Liver (tissue), 9 donors: ENCODE results near the gene SCRN1. TPM values are rescaled to one million over a fixed set of nuclear protein-coding genes. Genes with fewer than 3 reads are reported as not detected.

ENCODE experiments used
- DNase-seq: peaks from one replicate; pipeline ENCODE4 v3.0.0-alpha.2; 2017; ENCODE audit warnings: low spot score
- H3K27ac ChIP-seq, 2 donors: one replicate each; pipeline ENCODE4 v1.7.0; 2013; ENCODE audit warnings: inconsistent platforms in 2 of 2, low read length in 2 of 2, control low read depth in 1 of 2, low read depth in 1 of 2, mild to moderate bottlenecking in 1 of 2
- H3K27me3 ChIP-seq, 4 donors: one replicate each; pipeline versions ENCODE4 v1.6.1 to v1.7.0; 2013; ENCODE audit warnings: low read length in 3 of 4, inconsistent platforms in 1 of 4, mild to moderate bottlenecking in 1 of 4, moderate library complexity in 1 of 4; ENCODE audit not compliant: control insufficient read depth in 4 of 4, insufficient read depth in 4 of 4
- H3K36me3 ChIP-seq, 4 donors: one replicate each; pipeline versions ENCODE4 v1.6.1 to v1.7.0; 2013; ENCODE audit warnings: low read length in 3 of 4, mild to moderate bottlenecking in 3 of 4, low read depth in 1 of 4, moderate library complexity in 1 of 4; ENCODE audit not compliant: control insufficient read depth in 4 of 4, insufficient read depth in 3 of 4
- H3K4me1 ChIP-seq, 4 donors: one replicate each; pipeline versions ENCODE4 v1.6.1 to v1.7.0; 2013; ENCODE audit warnings: low read length in 3 of 4, mild to moderate bottlenecking in 3 of 4, moderate library complexity in 1 of 4; ENCODE audit not compliant: control insufficient read depth in 4 of 4, insufficient read depth in 4 of 4
- H3K4me3 ChIP-seq, 3 donors: one replicate each; pipeline versions ENCODE4 v1.6.1 to v1.7.0; 2013; ENCODE audit warnings: low read length in 3 of 3, control low read depth in 1 of 3, low read depth in 1 of 3, mild to moderate bottlenecking in 1 of 3
- H3K9ac ChIP-seq, 2 donors: one replicate each; pipeline ENCODE4 v1.7.0; 2013; ENCODE audit warnings: low read length in 2 of 2, mild to moderate bottlenecking in 2 of 2, moderate library complexity in 2 of 2, control low read depth in 1 of 2, low read depth in 1 of 2
- H3K9me3 ChIP-seq, 4 donors: one replicate each; pipeline versions ENCODE4 v1.6.1 to v1.7.0; 2013; ENCODE audit warnings: low read length in 3 of 4; ENCODE audit not compliant: control insufficient read depth in 4 of 4
- EGR1 ChIP-seq, 2 donors: IDR thresholded peaks; 2 replicates each; pipeline ENCODE4 v1.6.1; 2016 to 2018; ENCODE audit warnings: antibody characterized with exemption in 2 of 2, low read depth in 2 of 2
- FOXA1 ChIP-seq: IDR thresholded peaks from 2 replicates; pipeline ENCODE4 v1.6.1; 2016; ENCODE audit warnings: antibody characterized with exemption
- FOXA2 ChIP-seq: IDR thresholded peaks from 2 replicates; pipeline ENCODE4 v1.6.1; 2016; ENCODE audit warnings: antibody characterized with exemption
- GABPA ChIP-seq, 2 donors: IDR thresholded peaks in 1 of 2; conservative IDR thresholded peaks in 1 of 2; 2 replicates each; pipeline ENCODE4 v1.6.1; 2016; ENCODE audit warnings: antibody characterized with exemption in 2 of 2, mild to moderate bottlenecking in 1 of 2, moderate library complexity in 1 of 2
- HNF4A ChIP-seq, 2 donors: conservative IDR thresholded peaks; 2 replicates each; pipeline ENCODE4 v1.6.1; 2016; ENCODE audit warnings: antibody characterized with exemption in 2 of 2, mild to moderate bottlenecking in 2 of 2
- HNF4G ChIP-seq: IDR thresholded peaks from 2 replicates; pipeline ENCODE4 v1.6.1; 2016; ENCODE audit warnings: antibody characterized with exemption
- JUND ChIP-seq, 2 donors: IDR thresholded peaks; 2 replicates each; pipeline ENCODE4 v1.6.1; 2016; ENCODE audit warnings: antibody characterized with exemption in 2 of 2
- NR2F2 ChIP-seq: IDR thresholded peaks from 2 replicates; pipeline ENCODE4 v1.6.1; 2016; ENCODE audit warnings: antibody characterized with exemption
- RAD21 ChIP-seq, 2 donors: IDR thresholded peaks; 2 replicates each; pipeline ENCODE4 v1.6.1; 2016; ENCODE audit warnings: antibody characterized with exemption in 2 of 2, mild to moderate bottlenecking in 2 of 2
- RXRA ChIP-seq, 2 donors: IDR thresholded peaks; 2 replicates each; pipeline ENCODE4 v1.6.1; 2017 to 2018; ENCODE audit warnings: antibody characterized with exemption in 2 of 2, mild to moderate bottlenecking in 1 of 2
- SP1 ChIP-seq: IDR thresholded peaks from 2 replicates; pipeline ENCODE4 v1.6.1; 2018; ENCODE audit warnings: antibody characterized with exemption, mild to moderate bottlenecking
- TAF1 ChIP-seq: conservative IDR thresholded peaks from 2 replicates; pipeline ENCODE4 v1.6.1; 2016; ENCODE audit warnings: antibody characterized with exemption, mild to moderate bottlenecking
- YY1 ChIP-seq: IDR thresholded peaks from 2 replicates; pipeline ENCODE4 v1.6.1; 2016; ENCODE audit warnings: antibody characterized with exemption, mild to moderate bottlenecking
- WGBS: extraction: QIAGEN DNeasy Blood & Tissue Kit; methylation state at CpG from one replicate; pipeline ENCODE4 v1.1.7; 2013; 5-methylcytosine and 5-hydroxymethylcytosine counted together
- polyA plus RNA-seq, 2 donors: library from polyadenylated mRNA; stranded (reverse) in 1 of 2; unstranded in 1 of 2; fragments of 200-250 nt in 1 of 2; fragments of >200 nt in 1 of 2; fragmentation: Nextera tagmentation in 1 of 2; extraction: Ambion mirVana in 1 of 2; gene quantifications; one replicate each; pipeline versions ENCODE4 v1.2.1 to v1.2.3, GENCODE V29; 2013 to 2015
- total RNA-seq, 2 donors: library from RNA; depleted of rRNA; stranded (reverse); fragments of >200 nt; gene quantifications; one replicate each; pipeline ENCODE4 v1.2.3, GENCODE V29; 2014
- TF ChIP-seq, protein P1 (sequence below): IDR thresholded peaks from 2 replicates; pipeline ENCODE4 v1.6.1; 2016; ENCODE audit warnings: antibody characterized with exemption
- TF ChIP-seq, protein P2 (sequence below): IDR thresholded peaks from 2 replicates; pipeline ENCODE4 v1.6.1; 2016; ENCODE audit warnings: antibody characterized with exemption
- TF ChIP-seq, protein P3 (sequence below): IDR thresholded peaks from 2 replicates; pipeline ENCODE4 v1.6.1; 2016; ENCODE audit warnings: antibody characterized with exemption
- TF ChIP-seq, protein P4 (sequence below): IDR thresholded peaks from 2 replicates; pipeline ENCODE4 v1.6.1; 2016; ENCODE audit warnings: antibody characterized with exemption, mild to moderate bottlenecking
- TF ChIP-seq, protein P5 (sequence below): fragments of 150-350 bp; IDR thresholded peaks from 2 replicates; pipeline ENCODE4 v1.5.1; 2017; ENCODE audit warnings: improper control_type of control experiment, low read depth, low read length; ENCODE audit not compliant: missing input control
- donor health status: healthy.
- donor health status: healthy.
- donor health status: healthy.
- donor health status: healthy.
- donor health status: healthy.

The SCRN1 gene
- total and polyA plus RNA-seq, 4 donors: 1.1 to 4.1 (median 2.0) TPM

DNA sequence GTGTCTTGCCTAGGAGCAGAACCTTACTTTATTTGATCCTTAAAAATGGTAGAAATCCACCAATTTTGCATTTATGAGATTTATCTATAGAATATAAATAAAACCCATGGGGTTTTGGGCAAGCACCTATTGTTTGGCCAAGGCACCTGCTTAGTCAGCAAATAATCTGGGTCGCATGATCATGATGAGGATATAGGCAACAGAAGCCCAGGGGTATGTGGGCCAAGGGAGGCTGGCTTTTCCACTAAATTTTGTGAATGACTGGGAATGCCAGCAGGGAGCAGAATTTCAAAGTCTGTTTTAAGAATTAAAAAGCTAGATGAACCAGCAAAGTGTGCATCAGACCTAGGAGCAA lies 17.3 kb downstream of the SCRN1 start:
- Histone ChIP-seq H3K9ac (no peak overlapping the region), H3K4me1 (no peaks in the 10 kb centered on the region), H3K27ac (no peak overlapping the region), H3K36me3 (no peaks in the 10 kb centered on the region), H3K9me3 (no peaks in the 10 kb centered on the region), H3K4me3 (no peak overlapping the region), H3K27me3 (peaks cover 0 to 3% (median 0%) of the 10 kb centered on the region in 4 donors)
- DNase-seq: no peak
- TF ChIP-seq, protein P1, sequence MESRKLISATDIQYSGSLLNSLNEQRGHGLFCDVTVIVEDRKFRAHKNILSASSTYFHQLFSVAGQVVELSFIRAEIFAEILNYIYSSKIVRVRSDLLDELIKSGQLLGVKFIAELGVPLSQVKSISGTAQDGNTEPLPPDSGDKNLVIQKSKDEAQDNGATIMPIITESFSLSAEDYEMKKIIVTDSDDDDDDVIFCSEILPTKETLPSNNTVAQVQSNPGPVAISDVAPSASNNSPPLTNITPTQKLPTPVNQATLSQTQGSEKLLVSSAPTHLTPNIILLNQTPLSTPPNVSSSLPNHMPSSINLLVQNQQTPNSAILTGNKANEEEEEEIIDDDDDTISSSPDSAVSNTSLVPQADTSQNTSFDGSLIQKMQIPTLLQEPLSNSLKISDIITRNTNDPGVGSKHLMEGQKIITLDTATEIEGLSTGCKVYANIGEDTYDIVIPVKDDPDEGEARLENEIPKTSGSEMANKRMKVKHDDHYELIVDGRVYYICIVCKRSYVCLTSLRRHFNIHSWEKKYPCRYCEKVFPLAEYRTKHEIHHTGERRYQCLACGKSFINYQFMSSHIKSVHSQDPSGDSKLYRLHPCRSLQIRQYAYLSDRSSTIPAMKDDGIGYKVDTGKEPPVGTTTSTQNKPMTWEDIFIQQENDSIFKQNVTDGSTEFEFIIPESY: no peak
- TF ChIP-seq FOXA1: no peak
- TF ChIP-seq, protein P2, sequence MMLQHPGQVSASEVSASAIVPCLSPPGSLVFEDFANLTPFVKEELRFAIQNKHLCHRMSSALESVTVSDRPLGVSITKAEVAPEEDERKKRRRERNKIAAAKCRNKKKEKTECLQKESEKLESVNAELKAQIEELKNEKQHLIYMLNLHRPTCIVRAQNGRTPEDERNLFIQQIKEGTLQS: no peak
- no peak for TF ChIP-seq RXRA (IDR thresholded peaks at IDR 0.05)
- TF ChIP-seq FOXA2: no peak
- no peak for TF ChIP-seq HNF4G
- TF ChIP-seq YY1: no peak
- no peak for TF ChIP-seq TAF1
- no peak for TF ChIP-seq GABPA (IDR thresholded peaks at IDR 0.05 in 1 of 2, conservative IDR thresholded peaks at IDR 0.05 in 1 of 2)
- no peak for TF ChIP-seq NR2F2
- TF ChIP-seq, protein P3, sequence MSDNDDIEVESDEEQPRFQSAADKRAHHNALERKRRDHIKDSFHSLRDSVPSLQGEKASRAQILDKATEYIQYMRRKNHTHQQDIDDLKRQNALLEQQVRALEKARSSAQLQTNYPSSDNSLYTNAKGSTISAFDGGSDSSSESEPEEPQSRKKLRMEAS: no peak
- no peak for TF ChIP-seq SP1
- TF ChIP-seq JUND (IDR thresholded peaks at IDR 0.05): no peak
- TF ChIP-seq, protein P4, sequence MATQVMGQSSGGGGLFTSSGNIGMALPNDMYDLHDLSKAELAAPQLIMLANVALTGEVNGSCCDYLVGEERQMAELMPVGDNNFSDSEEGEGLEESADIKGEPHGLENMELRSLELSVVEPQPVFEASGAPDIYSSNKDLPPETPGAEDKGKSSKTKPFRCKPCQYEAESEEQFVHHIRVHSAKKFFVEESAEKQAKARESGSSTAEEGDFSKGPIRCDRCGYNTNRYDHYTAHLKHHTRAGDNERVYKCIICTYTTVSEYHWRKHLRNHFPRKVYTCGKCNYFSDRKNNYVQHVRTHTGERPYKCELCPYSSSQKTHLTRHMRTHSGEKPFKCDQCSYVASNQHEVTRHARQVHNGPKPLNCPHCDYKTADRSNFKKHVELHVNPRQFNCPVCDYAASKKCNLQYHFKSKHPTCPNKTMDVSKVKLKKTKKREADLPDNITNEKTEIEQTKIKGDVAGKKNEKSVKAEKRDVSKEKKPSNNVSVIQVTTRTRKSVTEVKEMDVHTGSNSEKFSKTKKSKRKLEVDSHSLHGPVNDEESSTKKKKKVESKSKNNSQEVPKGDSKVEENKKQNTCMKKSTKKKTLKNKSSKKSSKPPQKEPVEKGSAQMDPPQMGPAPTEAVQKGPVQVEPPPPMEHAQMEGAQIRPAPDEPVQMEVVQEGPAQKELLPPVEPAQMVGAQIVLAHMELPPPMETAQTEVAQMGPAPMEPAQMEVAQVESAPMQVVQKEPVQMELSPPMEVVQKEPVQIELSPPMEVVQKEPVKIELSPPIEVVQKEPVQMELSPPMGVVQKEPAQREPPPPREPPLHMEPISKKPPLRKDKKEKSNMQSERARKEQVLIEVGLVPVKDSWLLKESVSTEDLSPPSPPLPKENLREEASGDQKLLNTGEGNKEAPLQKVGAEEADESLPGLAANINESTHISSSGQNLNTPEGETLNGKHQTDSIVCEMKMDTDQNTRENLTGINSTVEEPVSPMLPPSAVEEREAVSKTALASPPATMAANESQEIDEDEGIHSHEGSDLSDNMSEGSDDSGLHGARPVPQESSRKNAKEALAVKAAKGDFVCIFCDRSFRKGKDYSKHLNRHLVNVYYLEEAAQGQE: no peak
- no peak for TF ChIP-seq EGR1 (IDR thresholded peaks at IDR 0.05; ENCODE audit: low read depth in 2 of 2)
- TF ChIP-seq HNF4A (conservative IDR thresholded peaks at IDR 0.05): no peak
- TF ChIP-seq, protein P5, sequence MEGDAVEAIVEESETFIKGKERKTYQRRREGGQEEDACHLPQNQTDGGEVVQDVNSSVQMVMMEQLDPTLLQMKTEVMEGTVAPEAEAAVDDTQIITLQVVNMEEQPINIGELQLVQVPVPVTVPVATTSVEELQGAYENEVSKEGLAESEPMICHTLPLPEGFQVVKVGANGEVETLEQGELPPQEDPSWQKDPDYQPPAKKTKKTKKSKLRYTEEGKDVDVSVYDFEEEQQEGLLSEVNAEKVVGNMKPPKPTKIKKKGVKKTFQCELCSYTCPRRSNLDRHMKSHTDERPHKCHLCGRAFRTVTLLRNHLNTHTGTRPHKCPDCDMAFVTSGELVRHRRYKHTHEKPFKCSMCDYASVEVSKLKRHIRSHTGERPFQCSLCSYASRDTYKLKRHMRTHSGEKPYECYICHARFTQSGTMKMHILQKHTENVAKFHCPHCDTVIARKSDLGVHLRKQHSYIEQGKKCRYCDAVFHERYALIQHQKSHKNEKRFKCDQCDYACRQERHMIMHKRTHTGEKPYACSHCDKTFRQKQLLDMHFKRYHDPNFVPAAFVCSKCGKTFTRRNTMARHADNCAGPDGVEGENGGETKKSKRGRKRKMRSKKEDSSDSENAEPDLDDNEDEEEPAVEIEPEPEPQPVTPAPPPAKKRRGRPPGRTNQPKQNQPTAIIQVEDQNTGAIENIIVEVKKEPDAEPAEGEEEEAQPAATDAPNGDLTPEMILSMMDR: no peak
- TF ChIP-seq RAD21 (IDR thresholded peaks at IDR 0.05): no peak
- 83% methylated on average over 1 of the region's 1 CpG for WGBS
